ENCODE data around the gene LRRC36. TPM values are rescaled to one million over a fixed set of nuclear protein-coding genes. Genes with fewer than 3 reads are reported as not detected.

Gene LRRC36
- total and polyA plus RNA-seq, 2 experiments from 2014 or later, result 1.2 TPM; not detected in 1

- ATAC-seq (peak; percentile 55), DNase-seq (ENCODE audit: low spot score) (no peak)
- no peaks in the 10 kb centered on the region for H3F3A ChIP-seq (replicated peaks; ENCODE audit: low read depth)
- Mint-ChIP-seq H3K36me3 (ENCODE audit: low read depth) (no peaks in the 10 kb centered on the region; the same call in 2 of the 3 replicates), H3K4me3 (no peak overlapping the region), H3K9me3 (no peaks in the 10 kb centered on the region), H3K27ac (no peak overlapping the region), H3K27me3 (ENCODE audit: insufficient read depth, low read depth, poor library complexity) (peaks cover 6% of the 10 kb centered on the region), H3K4me1 (peaks cover 29% of the 10 kb centered on the region)
- H3K27me3 ChIP-seq (ENCODE audit: insufficient read depth), result 0 out of 2 replicates have a peak, but pooled peaks cover under 1% of the 10 kb centered on the region
- peaks cover 25% of the 10 kb centered on the region; the same call in 1 of the 2 replicates for H3K4me1 ChIP-seq (ENCODE audit: insufficient read depth)
- H4K20me1 ChIP-seq (replicated peaks; ENCODE audit: insufficient read depth), result no peaks in the 10 kb centered on the region; the same call in 1 of the 2 replicates
- no peaks in the 10 kb centered on the region for H3K9me2 ChIP-seq (ENCODE audit: insufficient read depth)
- no peak overlapping the region for H2AFZ ChIP-seq
- H3K4me2 ChIP-seq, result peak overlapping the region; percentile 8; the same call in 1 of the 2 replicates
- no peaks in the 10 kb centered on the region for H3K79me2 ChIP-seq (replicated peaks; ENCODE audit: insufficient read depth)
- TF ChIP-seq POLR2AphosphoS5 (IDR thresholded peaks at IDR 0.05; ENCODE audit: low read depth) (no peak), CTCF (conservative IDR thresholded peaks at IDR 0.05; ENCODE audit: low read depth in 2 of 2) (peak; percentile 46 to 49)
- H3K4me3 ChIP-seq, result no peak overlapping the region
- H3K27ac ChIP-seq (ENCODE audit: low read depth), result no peak overlapping the region
- no peaks in the 10 kb centered on the region for H3K36me3 ChIP-seq (ENCODE audit: insufficient read depth)
Measured at GRCh38 chr16:67407788-67408452, 81.3 kb downstream of the LRRC36 start.

- Histone ChIP-seq H3F3A (replicated peaks; ENCODE audit: low read depth) (no peaks in the 10 kb centered on the region; the same call in 1 of the 2 replicates), H3K27ac (ENCODE audit: low read depth) (no peak overlapping the region), H3K4me1 (ENCODE audit: insufficient read depth) (peaks cover 31% of the 10 kb centered on the region), H3K4me3 (no peak overlapping the region), H3K9me2 (ENCODE audit: insufficient read depth) (no peaks in the 10 kb centered on the region), H3K36me3 (ENCODE audit: insufficient read depth) (no peaks in the 10 kb centered on the region), H2AFZ (no peak overlapping the region), H3K4me2 (no peak overlapping the region), H3K79me2 (replicated peaks; ENCODE audit: insufficient read depth) (no peaks in the 10 kb centered on the region), H4K20me1 (replicated peaks; ENCODE audit: insufficient read depth) (no peaks in the 10 kb centered on the region; the same call in 1 of the 2 replicates), H3K27me3 (ENCODE audit: insufficient read depth) (no peaks in the 10 kb centered on the region)
- DNase-seq (ENCODE audit: low spot score) (no peak), ATAC-seq (no peak)
- H3K27ac Mint-ChIP-seq, result 0 out of 2 replicates have a peak overlapping the region, but pooled peaks have one; percentile 42
- no peak for TF ChIP-seq STAT1 (IDR thresholded peaks at IDR 0.05; ENCODE audit: unreplicated experiment)
- no peak for TF ChIP-seq REST (IDR thresholded peaks at IDR 0.05; ENCODE audit: unreplicated experiment)
- peaks cover 10% of the 10 kb centered on the region for H3K27me3 Mint-ChIP-seq (ENCODE audit: insufficient read depth, low read depth, poor library complexity)
- H3K4me3 Mint-ChIP-seq, result no peak overlapping the region
- H3K4me1 Mint-ChIP-seq, result peaks cover 31% of the 10 kb centered on the region
- no peaks in the 10 kb centered on the region for H3K9me3 Mint-ChIP-seq
- no peaks in the 10 kb centered on the region; the same call in 2 of the 3 replicates for H3K36me3 Mint-ChIP-seq (ENCODE audit: low read depth)
Measured at GRCh38 chr16:67409631-67410030, 83.0 kb downstream of the LRRC36 start.
